Skeletal muscle tissue (tissue), 4 donors: ENCODE measurements around the gene CDKL5. TPM values are rescaled to one million over a fixed set of nuclear protein-coding genes. Genes with fewer than 3 reads are reported as not detected.

ENCODE experiments used
- H3K27ac ChIP-seq: one replicate; pipeline ENCODE4 v1.7.0; 2013; ENCODE audit warnings: mild to moderate bottlenecking, low read depth, low read length, inconsistent platforms
- H3K27me3 ChIP-seq, 3 donors: one replicate each; pipeline ENCODE4 v1.7.0; 2013; ENCODE audit warnings: low read length in 3 of 3; ENCODE audit not compliant: control insufficient read depth in 3 of 3, insufficient read depth in 3 of 3
- H3K36me3 ChIP-seq, 3 donors: one replicate each; pipeline ENCODE4 v1.7.0; 2013; ENCODE audit warnings: low read length in 3 of 3; ENCODE audit not compliant: control insufficient read depth in 3 of 3, insufficient read depth in 3 of 3
- H3K4me1 ChIP-seq, 3 donors: one replicate each; pipeline ENCODE4 v1.7.0; 2013; ENCODE audit warnings: low read length in 3 of 3, mild to moderate bottlenecking in 3 of 3; ENCODE audit not compliant: control insufficient read depth in 3 of 3, insufficient read depth in 3 of 3
- H3K4me3 ChIP-seq, 3 donors: one replicate each; pipeline ENCODE4 v1.7.0; 2013; ENCODE audit warnings: low read length in 3 of 3
- H3K9ac ChIP-seq, 3 donors: one replicate each; pipeline ENCODE4 v1.7.0; 2013; ENCODE audit warnings: low read length in 3 of 3, mild to moderate bottlenecking in 3 of 3, moderate library complexity in 2 of 3, low read depth in 1 of 3
- H3K9me3 ChIP-seq, 3 donors: one replicate each; pipeline ENCODE4 v1.7.0; 2013; ENCODE audit warnings: low read length in 3 of 3; ENCODE audit not compliant: control insufficient read depth in 3 of 3
- total RNA-seq: library from RNA; depleted of rRNA; stranded (reverse); fragments of >200 nt; gene quantifications from one replicate; pipeline ENCODE4 v1.2.3, GENCODE V29; 2014
- donor health status: Osteomylitis.

Gene CDKL5
- total RNA-seq, 1 donor from 2014 or later = 4.2 TPM

DNA sequence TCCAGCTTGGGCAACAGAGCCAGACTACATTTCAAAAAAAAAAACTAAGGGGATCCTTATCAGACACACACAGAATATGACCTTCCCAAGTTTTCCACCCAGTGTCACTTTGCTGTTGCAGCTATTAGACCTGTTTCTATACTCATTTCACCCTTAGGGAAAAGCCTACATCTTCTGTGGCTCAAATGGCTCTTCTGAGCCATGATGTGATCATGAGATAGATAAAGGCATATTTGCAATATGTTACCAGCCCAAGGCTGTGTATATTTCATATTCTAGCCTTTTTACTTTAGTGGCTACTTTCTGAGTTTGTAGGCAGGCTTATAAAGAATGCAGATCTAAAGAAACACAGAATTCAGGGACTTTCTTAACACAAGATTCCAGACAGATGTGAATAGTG is 227.2 kb downstream of the CDKL5 start:
- Histone ChIP-seq H3K4me1 (no peaks in the 10 kb centered on the region), H3K9me3 (no peaks in the 10 kb centered on the region), H3K27ac (no peak overlapping the region), H3K27me3 (no peaks in the 10 kb centered on the region), H3K4me3 (no peak overlapping the region), H3K9ac (no peak overlapping the region), H3K36me3 (no peaks in the 10 kb centered on the region)

- Histone ChIP-seq H3K9me3 (no peaks in the 10 kb centered on the region), H3K9ac (no peak overlapping the region), H3K36me3 (no peaks in the 10 kb centered on the region), H3K4me3 (no peak overlapping the region), H3K27me3 (no peaks in the 10 kb centered on the region), H3K27ac (no peak overlapping the region), H3K4me1 (no peaks in the 10 kb centered on the region)
Observed at GRCh38 chrX:18654875-18655836, 229.7 kb downstream of the CDKL5 start.

DNA sequence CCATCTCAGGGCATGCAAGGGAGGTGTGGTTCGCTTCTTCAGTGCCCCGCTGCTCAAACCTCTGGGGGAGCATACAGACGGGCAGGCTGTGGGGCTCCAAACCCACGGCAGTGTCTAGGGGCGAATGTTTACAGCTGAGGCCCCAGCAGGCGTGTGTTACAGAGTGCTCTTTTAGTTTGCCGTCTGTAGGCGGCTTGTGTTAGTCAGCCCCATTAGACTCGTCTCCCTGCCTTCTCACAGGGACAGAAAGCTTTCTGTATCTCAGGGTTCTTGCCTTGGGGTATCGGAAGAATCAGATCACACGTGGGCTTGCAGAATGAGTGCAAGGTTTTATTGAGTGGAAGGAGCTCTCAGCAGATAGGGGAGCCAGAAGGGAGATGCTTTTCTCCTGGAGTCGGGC is 235.9 kb downstream of the CDKL5 start:
- no peaks in the 10 kb centered on the region for H3K9me3 ChIP-seq
- H3K36me3 ChIP-seq = no peaks in the 10 kb centered on the region

DNA sequence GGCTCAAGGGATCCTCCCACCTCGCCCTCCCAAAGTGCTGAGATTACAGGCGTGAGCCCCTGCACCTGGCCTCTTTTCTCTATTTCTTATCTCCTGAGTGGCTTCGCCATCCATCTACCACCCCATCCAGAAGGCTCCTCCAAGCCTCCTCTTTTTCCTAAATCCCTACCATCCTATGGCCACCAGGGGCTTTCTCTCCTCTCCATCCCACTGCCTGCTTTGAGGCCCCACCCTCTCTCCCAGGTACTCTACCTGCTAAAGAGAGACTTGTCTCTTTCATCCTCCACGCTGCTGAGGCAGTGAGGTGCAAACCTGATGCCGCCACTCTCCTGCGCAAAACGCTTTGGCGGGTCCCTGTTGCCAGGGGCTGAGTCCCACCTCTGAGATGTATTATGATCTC is 239.5 kb downstream of the CDKL5 start:
- Histone ChIP-seq H3K9me3 (no peaks in the 10 kb centered on the region), H3K4me1 (no peaks in the 10 kb centered on the region), H3K27ac (no peak overlapping the region), H3K9ac (no peak overlapping the region), H3K4me3 (no peak overlapping the region), H3K27me3 (no peaks in the 10 kb centered on the region), H3K36me3 (no peaks in the 10 kb centered on the region)

More for the DNA sequence above, 235.9 kb downstream of the CDKL5 start:
- H3K27ac ChIP-seq = no peak overlapping the region
- no peak overlapping the region for H3K9ac ChIP-seq
- no peak overlapping the region for H3K4me3 ChIP-seq
- H3K4me1 ChIP-seq = no peaks in the 10 kb centered on the region
- H3K27me3 ChIP-seq = no peaks in the 10 kb centered on the region

DNA sequence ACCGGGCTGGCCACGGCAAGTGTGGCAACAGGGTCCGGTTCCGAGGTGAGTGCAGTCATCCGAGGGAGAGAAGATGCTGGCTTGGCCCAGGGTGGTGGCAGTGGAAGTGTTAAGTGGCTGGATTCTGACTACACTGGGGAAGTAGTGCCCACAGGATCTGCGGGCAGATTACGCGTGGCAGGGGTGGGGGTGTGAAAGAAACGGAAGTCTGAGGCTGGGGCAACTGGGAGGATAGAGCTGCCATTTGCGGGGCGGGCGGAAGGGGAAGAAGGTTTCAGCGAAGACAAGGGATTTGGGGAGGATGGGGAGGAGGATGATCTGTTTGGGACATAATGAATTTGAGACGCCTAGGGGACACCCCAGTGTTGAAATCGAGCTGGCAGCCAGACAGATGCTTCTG is 241.2 kb downstream of the CDKL5 start:
- H3K4me3 ChIP-seq = no peak overlapping the region
- no peaks in the 10 kb centered on the region for H3K36me3 ChIP-seq
- H3K4me1 ChIP-seq = no peaks in the 10 kb centered on the region
- H3K27ac ChIP-seq = no peak overlapping the region
- H3K9me3 ChIP-seq = no peaks in the 10 kb centered on the region
- no peaks in the 10 kb centered on the region for H3K27me3 ChIP-seq
- H3K9ac ChIP-seq = no peak overlapping the region

- H3K36me3 ChIP-seq = no peaks in the 10 kb centered on the region
- no peaks in the 10 kb centered on the region for H3K27me3 ChIP-seq
- H3K27ac ChIP-seq = no peak overlapping the region
- no peak overlapping the region for H3K9ac ChIP-seq
- H3K9me3 ChIP-seq = no peaks in the 10 kb centered on the region
- H3K4me3 ChIP-seq = no peak overlapping the region
- no peaks in the 10 kb centered on the region for H3K4me1 ChIP-seq
Observed at GRCh38 chrX:18668071-18668835, 242.8 kb downstream of the CDKL5 start.

DNA sequence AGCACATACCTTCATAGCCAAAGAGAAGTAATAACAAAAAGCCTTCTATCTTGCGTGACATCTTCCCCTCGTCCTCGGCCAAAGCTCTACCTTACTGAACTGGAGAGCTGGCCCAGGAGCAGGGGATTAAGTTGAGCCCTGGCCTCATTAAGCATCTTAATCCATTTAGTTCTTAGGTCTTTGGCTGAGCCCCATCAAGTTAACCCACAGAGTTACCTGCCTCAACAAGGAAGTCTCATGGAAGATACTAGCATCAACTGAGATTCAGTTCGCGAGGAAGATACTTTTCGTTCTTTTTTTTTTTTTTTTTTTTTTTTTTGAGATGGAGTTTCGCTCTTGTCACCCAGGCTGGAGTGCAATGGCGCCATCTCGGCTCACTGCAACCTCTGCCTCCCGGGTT is 246.6 kb downstream of the CDKL5 start, which contains the start of gene RS1:
Gene RS1 (minus strand): TSS at position 101 of the 400 bp plus-strand sequence. CDS start 40 bp downstream, at position 61.
- H3K4me3 ChIP-seq = no peak within 1 kb of the TSS
- H3K9me3 ChIP-seq = no peaks in the 10 kb centered on the region
- no peaks in the 10 kb centered on the region for H3K27me3 ChIP-seq
- H3K4me1 ChIP-seq = no peaks in the 10 kb centered on the region
- H3K36me3 ChIP-seq = no peaks in the 10 kb centered on the region
- H3K9ac ChIP-seq = no peak within 1 kb of the TSS
- no peak within 1 kb of the TSS for H3K27ac ChIP-seq

DNA sequence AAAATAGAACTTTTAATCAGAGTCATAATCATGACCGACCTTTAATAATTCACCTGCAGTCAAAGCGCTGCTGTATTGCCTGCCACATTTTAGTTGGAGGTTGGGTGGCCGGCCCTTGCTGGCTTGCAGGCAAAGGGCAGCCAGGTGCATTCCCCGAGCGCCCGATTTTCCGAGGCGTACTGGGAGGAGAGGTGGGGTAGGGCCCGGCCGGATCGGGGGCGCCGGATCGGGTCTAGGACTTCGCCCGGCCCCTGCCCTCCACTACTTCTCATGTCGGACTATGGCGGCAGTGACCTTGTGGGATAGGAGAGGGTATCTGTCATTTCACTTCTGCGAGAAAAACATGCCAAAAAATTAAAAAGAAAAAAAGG is 249.0 kb downstream of the CDKL5 start:
- Histone ChIP-seq H3K4me1 (no peaks in the 10 kb centered on the region), H3K27me3 (no peaks in the 10 kb centered on the region), H3K36me3 (no peaks in the 10 kb centered on the region), H3K27ac (peak overlapping the region; percentile 71), H3K4me3 (peak overlapping the region; percentile 60 to 69 (median 64)), H3K9ac (peak overlapping the region; percentile 29 to 84 (median 57)), H3K9me3 (no peaks in the 10 kb centered on the region)

GRCh38 chrX:18674788-18675735 is 249.7 kb downstream of the CDKL5 start:
- peak overlapping the region; percentile 71 for H3K27ac ChIP-seq
- no peaks in the 10 kb centered on the region for H3K4me1 ChIP-seq
- H3K9me3 ChIP-seq = no peaks in the 10 kb centered on the region
- no peaks in the 10 kb centered on the region for H3K36me3 ChIP-seq
- H3K27me3 ChIP-seq = no peaks in the 10 kb centered on the region
- H3K4me3 ChIP-seq = peak overlapping the region; percentile 64 to 69 (median 69)
- H3K9ac ChIP-seq = peak overlapping the region; percentile 68 to 84 (median 81)
